Bronchial epithelial cell (primary cell): ENCODE measurements around the gene CCSER1. TPM values are rescaled to one million over a fixed set of nuclear protein-coding genes. Genes with fewer than 3 reads are reported as not detected.

Experiments
- DNase-seq: peaks from one replicate; pipeline ENCODE4 v3.0.0-alpha.2; 2010; ENCODE audit warnings: low read depth
- FAIRE-seq: peaks from 2 replicates; lab custom pipeline; 2011; peaks lifted over from hg19 to GRCh38; lab: Jason Lieb, UNC
- H3K27me3 ChIP-seq: 2 replicates; pipeline ENCODE4 v1.5.1; 2011; ENCODE audit warnings: low read length; ENCODE audit not compliant: control insufficient read depth, insufficient read depth
- H3K36me3 ChIP-seq: 2 replicates; pipeline ENCODE4 v1.5.1; 2011; ENCODE audit warnings: low read length; ENCODE audit not compliant: control insufficient read depth, insufficient read depth
- H3K4me3 ChIP-seq: 2 replicates; pipeline ENCODE4 v1.5.1; 2011; ENCODE audit warnings: mild to moderate bottlenecking, low read depth, low read length, control low read depth
- CTCF ChIP-seq: IDR thresholded peaks from 2 replicates; pipeline ENCODE4 v1.5.1; 2011; ENCODE audit warnings: mild to moderate bottlenecking, moderate library complexity, low read length, control low read depth, inconsistent platforms; ENCODE audit not compliant: insufficient read depth, severe bottlenecking
- total RNA-seq: library from RNA; depleted of rRNA; stranded (reverse); fragments of >200 nt; gene quantifications from 2 replicates; pipeline ENCODE4 v1.2.1, GENCODE V29; 2014

CCSER1 gene
- total RNA-seq, 1 donor from 2014 or later = 6.6 TPM

- no peak for TF ChIP-seq CTCF
- DNase-seq (no peak), FAIRE-seq (no peak)
- Histone ChIP-seq H3K36me3 (no peaks in the 10 kb centered on the region), H3K27me3 (no peaks in the 10 kb centered on the region), H3K4me3 (no peak overlapping the region)
Observed at GRCh38 chr4:90425893-90426292, 298.7 kb downstream of the CCSER1 start.

GRCh38 chr4:90438522-90438921, 311.3 kb downstream of the CCSER1 start:
- Histone ChIP-seq H3K36me3 (no peaks in the 10 kb centered on the region), H3K27me3 (no peaks in the 10 kb centered on the region), H3K4me3 (no peak overlapping the region)
- TF ChIP-seq CTCF = no peak
- no peak for DNase-seq
- no peak for FAIRE-seq

DNA sequence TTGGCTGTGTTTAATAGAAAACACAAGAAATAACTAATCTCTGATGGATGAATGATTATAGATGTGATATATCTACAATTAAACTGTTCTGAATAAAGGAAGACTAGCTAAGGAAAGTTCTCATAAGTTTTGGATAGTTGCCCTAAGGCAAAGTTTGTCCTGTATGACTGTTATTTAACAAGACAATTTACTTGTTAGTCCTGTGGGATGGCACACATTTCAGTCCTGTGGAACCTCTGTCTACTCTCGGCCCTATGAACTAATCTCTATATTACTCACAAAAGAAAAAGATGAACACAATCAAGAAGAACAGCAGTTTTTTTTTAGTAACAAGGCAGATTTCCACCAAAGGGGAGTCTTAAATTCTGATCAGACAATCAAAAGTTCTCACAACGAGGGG, 314.6 kb downstream of the CCSER1 start:
- peak; percentile 46 for DNase-seq

DNA sequence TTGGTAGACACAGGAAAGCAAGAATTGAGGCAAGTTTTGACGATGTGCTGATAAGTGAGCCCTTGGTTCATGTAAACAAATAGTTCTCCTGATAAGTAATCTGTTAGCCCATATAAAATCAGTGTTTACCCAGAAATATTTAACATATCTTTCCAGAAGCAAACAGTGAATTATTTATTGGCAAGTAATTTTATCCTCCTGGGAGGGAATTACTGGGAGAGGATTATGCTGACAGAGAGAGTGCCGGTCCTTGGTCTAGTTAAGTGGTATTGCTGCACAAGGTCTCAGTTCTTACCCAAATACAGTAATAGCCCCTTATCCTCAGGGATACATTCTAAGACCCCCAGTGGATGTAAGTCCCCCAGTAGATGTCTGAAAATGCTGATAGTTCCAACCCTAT, 315.4 kb downstream of the CCSER1 start:
- Histone ChIP-seq H3K4me3 (no peak overlapping the region), H3K27me3 (no peaks in the 10 kb centered on the region), H3K36me3 (no peaks in the 10 kb centered on the region)
- no peak for FAIRE-seq
- DNase-seq = no peak
- no peak for TF ChIP-seq CTCF

More for the DNA sequence above, 314.6 kb downstream of the CCSER1 start:
- no peak overlapping the region for H3K4me3 ChIP-seq
- H3K27me3 ChIP-seq = no peaks in the 10 kb centered on the region
- no peak for FAIRE-seq
- no peak for TF ChIP-seq CTCF
- no peaks in the 10 kb centered on the region for H3K36me3 ChIP-seq

DNA sequence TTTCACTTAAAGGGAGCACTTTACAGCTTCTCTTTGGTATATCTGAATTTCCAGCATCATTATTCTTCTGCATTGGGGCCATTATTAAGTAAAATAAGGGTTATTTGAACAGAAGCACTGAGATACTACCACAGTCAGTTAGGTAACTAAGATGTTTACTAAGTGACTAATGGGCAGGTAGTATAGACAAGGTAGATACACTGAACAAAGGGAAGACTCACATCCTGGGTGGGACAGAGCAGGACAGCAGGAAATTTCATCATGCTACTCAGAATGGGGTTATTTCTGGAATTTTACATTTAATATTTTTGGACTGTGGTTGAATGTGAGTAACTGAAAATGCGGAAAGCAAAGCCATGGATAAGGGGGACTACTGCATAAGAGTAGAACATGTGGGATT, 316.0 kb downstream of the CCSER1 start:
- Histone ChIP-seq H3K27me3 (no peaks in the 10 kb centered on the region), H3K4me3 (no peak overlapping the region), H3K36me3 (no peaks in the 10 kb centered on the region)
- DNase-seq (peak; percentile 90), FAIRE-seq (no peak)
- TF ChIP-seq CTCF = no peak

DNA sequence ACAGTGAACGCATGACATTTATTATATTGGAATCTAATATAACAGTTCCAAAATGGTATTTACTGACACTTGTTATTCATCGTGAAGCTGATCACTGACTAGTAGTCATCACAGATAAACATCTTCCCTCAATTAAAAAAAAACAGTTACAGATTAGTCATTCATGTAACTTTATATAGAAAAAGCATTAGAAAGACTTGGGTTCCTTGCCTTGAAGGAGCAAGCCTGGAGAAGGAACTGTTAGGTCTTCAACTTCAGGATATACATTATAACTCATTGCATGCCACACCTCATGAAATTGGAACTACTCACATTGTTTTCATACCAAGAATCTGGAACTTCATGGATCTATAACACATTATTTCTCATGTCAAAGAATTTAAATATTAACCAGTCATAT, 317.7 kb downstream of the CCSER1 start:
- H3K36me3 ChIP-seq = no peaks in the 10 kb centered on the region
- TF ChIP-seq CTCF = no peak
- H3K27me3 ChIP-seq = no peaks in the 10 kb centered on the region
- DNase-seq = peak; percentile 63
- FAIRE-seq = no peak
- H3K4me3 ChIP-seq = no peak overlapping the region
